ENCODE measurements around the gene TAF1A.

The TAF1A gene

DNA sequence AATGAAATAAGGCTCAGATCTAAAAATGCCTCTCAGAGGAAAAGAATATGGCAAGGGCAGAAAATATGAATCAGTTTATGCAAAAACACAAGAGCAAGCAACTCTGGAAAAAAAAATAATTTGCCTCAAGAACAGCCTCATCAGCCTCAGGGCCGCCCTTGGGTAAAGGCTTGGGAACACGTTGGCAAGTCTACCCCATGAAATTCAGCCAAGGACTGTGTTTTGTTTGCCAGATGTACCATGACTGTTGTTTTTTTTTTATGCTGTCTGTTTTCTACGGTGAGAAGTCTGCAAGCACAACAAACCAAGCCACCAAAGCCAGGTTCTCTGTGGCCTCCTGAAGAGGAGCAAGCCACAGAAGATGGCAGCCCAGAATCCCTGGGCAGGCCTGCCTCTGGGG, 59.8 kb downstream of the TAF1A start:
- no peak for DNase-seq

DNA sequence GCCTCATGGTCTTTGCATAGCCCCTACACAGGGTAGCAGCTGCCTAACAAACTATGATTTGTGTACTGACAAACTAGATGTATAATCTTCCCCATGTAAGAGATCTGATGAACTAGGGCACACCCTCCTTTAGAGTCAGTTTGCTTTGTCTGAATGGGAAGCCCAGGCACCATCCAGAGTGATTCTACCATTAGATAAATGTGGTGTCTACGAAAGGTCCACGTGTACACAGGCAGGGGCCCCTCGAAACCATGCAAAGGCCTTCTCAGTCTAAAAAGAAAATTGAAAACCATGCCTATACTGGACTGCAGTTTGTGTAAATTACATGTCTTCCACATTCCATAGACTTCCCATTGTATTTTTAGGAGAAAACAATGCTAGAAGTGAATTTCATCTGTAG, 60.6 kb downstream of the TAF1A start:
- DNase-seq = no peak

DNA sequence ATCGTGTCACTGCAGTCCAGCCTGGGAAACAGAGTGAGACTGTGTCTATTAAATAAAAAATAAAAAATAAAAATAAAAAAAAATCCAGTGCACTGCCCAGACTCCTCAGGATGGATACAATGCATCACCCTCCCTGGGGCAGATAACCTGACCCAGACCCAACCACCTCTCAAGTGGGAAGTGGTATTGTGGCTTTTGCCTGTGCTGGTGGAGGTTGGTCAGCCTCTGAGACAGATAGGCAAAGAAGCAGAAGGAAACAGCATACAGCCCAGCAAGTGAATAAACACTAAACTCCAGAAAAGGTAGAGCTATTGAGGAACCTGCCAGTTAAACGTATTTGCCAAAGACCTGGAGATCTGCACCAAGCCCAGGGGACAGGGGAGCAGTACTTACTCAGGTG, 63.8 kb downstream of the TAF1A start:
- no peak for DNase-seq

DNA sequence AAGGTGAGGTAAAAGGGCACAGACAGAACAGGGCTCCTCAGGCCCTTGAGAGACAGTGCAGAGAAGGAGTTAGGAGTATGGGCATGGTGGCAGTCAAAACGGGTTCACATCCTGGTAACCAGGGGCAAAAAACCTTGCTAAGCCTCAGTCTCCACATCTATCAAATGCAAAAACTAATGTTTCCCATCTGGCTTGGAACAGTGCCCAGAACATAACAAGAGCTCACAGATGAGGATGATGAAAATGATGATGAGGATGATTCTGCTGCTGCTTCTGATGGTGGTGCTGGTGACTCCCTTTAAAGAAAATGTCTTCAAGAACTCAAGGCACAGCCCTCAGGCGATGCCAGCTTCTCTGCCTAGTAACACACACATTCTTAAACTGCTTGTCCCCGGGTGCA, 65.9 kb downstream of the TAF1A start:
- DNase-seq = no peak

DNA sequence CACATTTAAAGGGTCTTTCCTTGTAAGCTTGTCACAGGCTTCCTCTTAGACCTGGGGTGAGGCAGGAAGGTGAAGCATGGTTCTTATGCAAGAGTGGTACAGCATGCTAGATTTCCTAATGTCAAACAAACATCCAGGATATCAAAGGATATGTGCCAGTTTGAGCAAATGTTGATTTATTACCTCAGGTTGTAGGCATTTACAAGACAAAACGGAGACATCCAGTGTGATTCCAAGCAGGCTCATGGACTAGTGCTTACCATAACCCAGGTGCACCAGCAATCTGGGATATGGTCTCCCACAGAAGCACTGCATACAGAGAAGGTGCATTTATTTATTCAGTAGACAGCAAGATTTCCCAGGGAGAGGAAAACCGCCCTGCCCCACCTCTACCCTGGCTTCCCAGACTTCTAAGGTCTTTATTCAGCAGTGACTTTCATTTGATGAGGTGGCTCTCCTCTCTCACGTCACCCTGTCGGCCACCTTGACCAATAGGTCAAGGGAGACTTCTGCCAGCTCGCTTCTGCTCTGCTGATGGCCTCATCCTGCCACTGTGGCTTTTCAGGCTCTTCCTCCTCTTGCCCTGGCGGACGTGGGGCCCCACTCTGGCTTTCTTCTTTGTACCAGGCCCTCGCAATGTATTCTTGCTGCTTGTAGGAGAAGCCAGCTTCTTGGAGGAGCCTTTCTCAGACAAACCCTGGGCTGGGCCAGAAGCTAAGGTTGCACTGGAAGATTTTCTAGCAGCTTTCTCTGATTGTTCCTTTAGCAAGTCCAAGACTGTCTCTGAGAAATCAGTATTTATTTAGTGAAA, 67.4 kb downstream of the TAF1A start:
- no peak for DNase-seq

DNA sequence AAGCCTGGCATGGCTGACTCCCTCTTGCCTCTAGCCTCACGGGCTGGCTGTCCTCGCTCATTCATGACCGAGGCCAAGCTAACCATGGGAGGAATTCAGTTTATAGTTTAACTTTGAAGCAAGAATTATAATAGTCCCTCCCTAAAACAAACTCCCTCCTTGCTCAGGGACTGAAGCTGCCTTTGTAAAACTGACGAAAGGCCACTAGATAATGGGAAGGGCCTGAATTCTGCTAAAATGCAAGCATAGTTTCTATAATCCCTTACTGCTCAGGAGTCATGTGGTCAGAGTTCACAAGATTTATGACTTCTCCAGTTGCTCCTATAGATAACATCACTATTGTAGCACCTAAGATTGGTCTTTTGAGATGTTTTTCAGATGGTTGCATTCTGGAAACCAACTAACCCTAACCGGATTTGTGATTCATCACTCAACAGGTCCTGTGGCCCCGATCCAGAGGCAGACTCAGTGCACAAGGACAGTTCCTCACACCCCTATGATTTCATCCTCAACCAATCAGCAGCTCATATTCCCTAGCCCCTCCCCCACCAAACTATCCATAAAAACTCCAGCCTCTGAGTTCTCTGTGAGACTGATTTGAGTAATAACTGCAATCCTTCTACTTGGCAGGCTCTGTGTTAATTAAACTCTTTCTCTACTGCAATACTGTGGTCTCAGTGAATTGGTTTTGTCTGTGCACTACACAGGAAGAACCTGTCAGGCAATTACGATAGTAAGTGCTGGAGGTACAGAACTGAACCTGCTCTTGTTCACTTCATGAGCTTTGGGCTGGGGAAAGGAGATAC, 68.2 kb downstream of the TAF1A start:
- peak; percentile 87 for DNase-seq
